Fibroblast of mammary gland (primary cell): ENCODE measurements around the gene GTF2IRD1.

Experiments used
- DNase-seq: peaks from one replicate; pipeline ENCODE4 v3.0.0-alpha.2; 2010; ENCODE audit warnings: low read depth
- H3K4me3 ChIP-seq: 2 replicates; pipeline ENCODE4 v1.5.1; 2011; ENCODE audit warnings: low read depth, mild to moderate bottlenecking, low read length, moderate library complexity; ENCODE audit not compliant: control insufficient read depth
- CTCF ChIP-seq: conservative IDR thresholded peaks from 2 replicates; pipeline ENCODE4 v1.5.1; 2011; ENCODE audit warnings: low read depth, low read length, inconsistent platforms; ENCODE audit not compliant: control insufficient read depth, insufficient read depth

Gene GTF2IRD1

GRCh38 chr7:74457007-74457406 is 3.3 kb downstream of the GTF2IRD1 start:
- no peak for DNase-seq
- TF ChIP-seq CTCF = no peak
- H3K4me3 ChIP-seq = no peak overlapping the region

GRCh38 chr7:74461970-74462706 is 8.4 kb downstream of the GTF2IRD1 start:
- TF ChIP-seq CTCF = no peak

GRCh38 chr7:74462707-74463100 is 9.0 kb downstream of the GTF2IRD1 start:
- no peak for TF ChIP-seq CTCF
- no peak for DNase-seq
- no peak overlapping the region for H3K4me3 ChIP-seq

More at GRCh38 chr7:74461970-74462706, 8.4 kb downstream of the GTF2IRD1 start:
- no peak for DNase-seq
- H3K4me3 ChIP-seq = no peak overlapping the region

GRCh38 chr7:74464931-74465886 is 11.5 kb downstream of the GTF2IRD1 start:
- DNase-seq = no peak
- no peak overlapping the region for H3K4me3 ChIP-seq

GRCh38 chr7:74466196-74466813 is 12.6 kb downstream of the GTF2IRD1 start:
- no peak overlapping the region for H3K4me3 ChIP-seq
- no peak for DNase-seq
- no peak for TF ChIP-seq CTCF

More at GRCh38 chr7:74464931-74465886, 11.5 kb downstream of the GTF2IRD1 start:
- TF ChIP-seq CTCF = no peak

GRCh38 chr7:74467876-74468275 is 14.2 kb downstream of the GTF2IRD1 start:
- DNase-seq = no peak
- TF ChIP-seq CTCF = no peak
- H3K4me3 ChIP-seq = no peak overlapping the region
